Peyer's patch (tissue), 4 donors: Measurements from ENCODE around the gene ZNF814.

Experiments used
- POLR2A ChIP-seq, 2 donors: fragments of 450-650 bp; IDR thresholded peaks; one replicate each; pipeline ENCODE4 v1.5.1; 2017; ENCODE audit warnings: antibody characterized with exemption in 2 of 2, mild to moderate bottlenecking in 2 of 2, moderate library complexity in 2 of 2
- TF ChIP-seq, protein P1 (sequence below), 6 experiments: fragments of 450-650 bp in 4 of 6; fragments of 200-600 bp in 2 of 6; sonication (generic) in 1 of 6; IDR thresholded peaks; one replicate each; pipeline ENCODE4 v1.5.1; 2017 to 2019; ENCODE audit warnings: antibody characterized with exemption in 6 of 6, mild to moderate bottlenecking in 3 of 6, moderate library complexity in 1 of 6

GRCh38 chr19:57830071-57830602 is 58.7 kb downstream of the ZNF814 start, which contains the start of gene ZNF587B:
- TF ChIP-seq POLR2A (IDR thresholded peaks at IDR 0.05): no peak
- TF ChIP-seq, protein P1, sequence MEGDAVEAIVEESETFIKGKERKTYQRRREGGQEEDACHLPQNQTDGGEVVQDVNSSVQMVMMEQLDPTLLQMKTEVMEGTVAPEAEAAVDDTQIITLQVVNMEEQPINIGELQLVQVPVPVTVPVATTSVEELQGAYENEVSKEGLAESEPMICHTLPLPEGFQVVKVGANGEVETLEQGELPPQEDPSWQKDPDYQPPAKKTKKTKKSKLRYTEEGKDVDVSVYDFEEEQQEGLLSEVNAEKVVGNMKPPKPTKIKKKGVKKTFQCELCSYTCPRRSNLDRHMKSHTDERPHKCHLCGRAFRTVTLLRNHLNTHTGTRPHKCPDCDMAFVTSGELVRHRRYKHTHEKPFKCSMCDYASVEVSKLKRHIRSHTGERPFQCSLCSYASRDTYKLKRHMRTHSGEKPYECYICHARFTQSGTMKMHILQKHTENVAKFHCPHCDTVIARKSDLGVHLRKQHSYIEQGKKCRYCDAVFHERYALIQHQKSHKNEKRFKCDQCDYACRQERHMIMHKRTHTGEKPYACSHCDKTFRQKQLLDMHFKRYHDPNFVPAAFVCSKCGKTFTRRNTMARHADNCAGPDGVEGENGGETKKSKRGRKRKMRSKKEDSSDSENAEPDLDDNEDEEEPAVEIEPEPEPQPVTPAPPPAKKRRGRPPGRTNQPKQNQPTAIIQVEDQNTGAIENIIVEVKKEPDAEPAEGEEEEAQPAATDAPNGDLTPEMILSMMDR (IDR thresholded peaks at IDR 0.05): peak in 4 of 6 experiments; percentile 33 to 46 (median 40)
